Stimulated activated memory B cell treated with anti-CD40 and anti-IgM and Interleukin-4, amounts not matched to agents 10 μg/mL and 1 μg/mL and 100 μg/mL, for 72 hours (primary cell): ENCODE measurements around the gene CD74.
A peak's percentile ranks its signal among the peaks of the same experiment; 100 is the strongest.
"Not testable (repeated sequence)": the region's sequence is repeated elsewhere in the genome, so short reads cannot be mapped to it uniquely, and the experiment has no call there.

Experiments
- ATAC-seq: fragments of 150-1000 bp; cut with Tn5 transposase; 2 replicates; pipeline ENCODE4 v1.10.0; 2021
- H3K27ac Mint-ChIP-seq: one replicate; pipeline ENCODE4 v1.8.0; 2022; ENCODE audit warnings: mild to moderate bottlenecking, mixed read lengths
- H3K27me3 Mint-ChIP-seq: one replicate; pipeline ENCODE4 v1.8.0; 2022; ENCODE audit warnings: mixed read lengths
- H3K36me3 Mint-ChIP-seq: one replicate; pipeline ENCODE4 v1.8.0; 2022; ENCODE audit warnings: mixed read lengths
- H3K4me1 Mint-ChIP-seq: one replicate; pipeline ENCODE4 v1.8.0; 2022; ENCODE audit warnings: mixed read lengths
- H3K4me3 Mint-ChIP-seq: one replicate; pipeline ENCODE4 v1.8.0; 2022; ENCODE audit warnings: mild to moderate bottlenecking, moderate library complexity, mixed read lengths
- H3K9me3 Mint-ChIP-seq: one replicate; pipeline ENCODE4 v1.8.0; 2022; ENCODE audit warnings: mixed read lengths

CD74 gene

GRCh38 chr5:150412319-150413175 lies at the start of gene CD74:
Gene CD74 (minus strand): TSS chr5:150412910. CDS start chr5:150412749, 161 bp downstream.
- H3K36me3 Mint-ChIP-seq, result peaks cover 52% of the 10 kb centered on the region
- H3K9me3 Mint-ChIP-seq, result no peaks in the 10 kb centered on the region
- peak within 1 kb of the TSS; percentile 100 for H3K27ac Mint-ChIP-seq
- H3K4me3 Mint-ChIP-seq, result peak within 1 kb of the TSS; percentile 90
- peak; percentile 86 for ATAC-seq
- H3K27me3 Mint-ChIP-seq, result peaks cover 6% of the 10 kb centered on the region
- H3K4me1 Mint-ChIP-seq, result peaks cover 61% of the 10 kb centered on the region

- Mint-ChIP-seq H3K36me3 (no peaks in the 10 kb centered on the region), H3K4me3 (no peak overlapping the region), H3K4me1 (peaks cover 48% of the 10 kb centered on the region), H3K27me3 (no peaks in the 10 kb centered on the region), H3K27ac (peak overlapping the region; percentile 100), H3K9me3 (no peaks in the 10 kb centered on the region)
- ATAC-seq, result peak; percentile 88
These were observed 48.5 kb upstream of the CD74 start for GRCh38 chr5:150461231-150461630.

- H3K36me3 Mint-ChIP-seq, result no peaks in the 10 kb centered on the region
- ATAC-seq, result peak; percentile 2
These were observed 48.1 kb upstream of the CD74 start for GRCh38 chr5:150460781-150461180.

GRCh38 chr5:150458802-150459557 lies 46.3 kb upstream of the CD74 start:
- Mint-ChIP-seq H3K27ac (peak overlapping the region; percentile 100), H3K27me3 (no peaks in the 10 kb centered on the region), H3K9me3 (no peaks in the 10 kb centered on the region), H3K4me3 (peak overlapping the region; percentile 38), H3K36me3 (no peaks in the 10 kb centered on the region), H3K4me1 (peaks cover 48% of the 10 kb centered on the region)
- ATAC-seq, result peak; percentile 92

More at GRCh38 chr5:150460781-150461180, 48.1 kb upstream of the CD74 start:
- Mint-ChIP-seq H3K4me3 (no peak overlapping the region), H3K9me3 (no peaks in the 10 kb centered on the region), H3K27ac (peak overlapping the region; percentile 100), H3K4me1 (peaks cover 48% of the 10 kb centered on the region), H3K27me3 (no peaks in the 10 kb centered on the region)

GRCh38 chr5:150457562-150458240 lies 45.0 kb upstream of the CD74 start:
- Mint-ChIP-seq H3K9me3 (no peaks in the 10 kb centered on the region), H3K27me3 (no peaks in the 10 kb centered on the region), H3K4me1 (peaks cover 48% of the 10 kb centered on the region), H3K4me3 (peak overlapping the region; percentile 42), H3K27ac (peak overlapping the region; percentile 77), H3K36me3 (no peaks in the 10 kb centered on the region)
- ATAC-seq, result no peak

- Mint-ChIP-seq H3K27me3 (no peaks in the 10 kb centered on the region), H3K4me3 (peak overlapping the region; percentile 6), H3K4me1 (peaks cover 48% of the 10 kb centered on the region), H3K27ac (peak overlapping the region; percentile 77), H3K36me3 (no peaks in the 10 kb centered on the region), H3K9me3 (no peaks in the 10 kb centered on the region)
- no peak for ATAC-seq
These were observed 44.4 kb upstream of the CD74 start for GRCh38 chr5:150457121-150457520.

- H3K36me3 Mint-ChIP-seq, result no peaks in the 10 kb centered on the region
- no peak overlapping the region for H3K4me3 Mint-ChIP-seq
- H3K4me1 Mint-ChIP-seq, result peaks cover 25% of the 10 kb centered on the region
- ATAC-seq, result no peak
- no peak overlapping the region for H3K27ac Mint-ChIP-seq
- no peaks in the 10 kb centered on the region for H3K9me3 Mint-ChIP-seq
- no peaks in the 10 kb centered on the region for H3K27me3 Mint-ChIP-seq
These were observed 42.0 kb upstream of the CD74 start for GRCh38 chr5:150454492-150455229.

GRCh38 chr5:150454027-150454426 lies 41.3 kb upstream of the CD74 start:
- not testable (repeated sequence) for H3K9me3 Mint-ChIP-seq, H3K27me3 Mint-ChIP-seq, ATAC-seq, H3K27ac Mint-ChIP-seq, H3K36me3 Mint-ChIP-seq, H3K4me3 Mint-ChIP-seq
- peaks cover 19% of the 10 kb centered on the region for H3K4me1 Mint-ChIP-seq

- Mint-ChIP-seq H3K27me3 (no peaks in the 10 kb centered on the region), H3K4me3 (no peak overlapping the region), H3K4me1 (peaks cover 23% of the 10 kb centered on the region), H3K9me3 (no peaks in the 10 kb centered on the region), H3K27ac (no peak overlapping the region), H3K36me3 (peaks cover 16% of the 10 kb centered on the region)
- no peak for ATAC-seq
These were observed 40.2 kb upstream of the CD74 start for GRCh38 chr5:150452914-150453313.

GRCh38 chr5:150451594-150451993 lies 38.9 kb upstream of the CD74 start:
- no peaks in the 10 kb centered on the region for H3K27me3 Mint-ChIP-seq
- H3K4me3 Mint-ChIP-seq, result no peak overlapping the region

GRCh38 chr5:150449517-150450339 lies 37.0 kb upstream of the CD74 start, which contains the start of gene RPS14:
Gene RPS14 (minus strand): TSS chr5:150449739. CDS start chr5:150447733, 2,006 bp downstream.
- Mint-ChIP-seq H3K36me3 (peaks cover 45% of the 10 kb centered on the region), H3K4me1 (peaks cover 32% of the 10 kb centered on the region), H3K9me3 (no peaks in the 10 kb centered on the region), H3K4me3 (peak within 1 kb of the TSS; percentile 98), H3K27ac (peak within 1 kb of the TSS; percentile 98), H3K27me3 (no peaks in the 10 kb centered on the region)
- peak; percentile 97 for ATAC-seq

More at GRCh38 chr5:150451594-150451993, 38.9 kb upstream of the CD74 start:
- H3K9me3 Mint-ChIP-seq, result no peaks in the 10 kb centered on the region
- no peak overlapping the region for H3K27ac Mint-ChIP-seq
- no peak for ATAC-seq
- H3K4me1 Mint-ChIP-seq, result peaks cover 25% of the 10 kb centered on the region
- H3K36me3 Mint-ChIP-seq, result peaks cover 29% of the 10 kb centered on the region

- Mint-ChIP-seq H3K27me3 (no peaks in the 10 kb centered on the region), H3K36me3 (peaks cover 46% of the 10 kb centered on the region), H3K9me3 (no peaks in the 10 kb centered on the region), H3K4me3 (peak overlapping the region; percentile 98), H3K27ac (peak overlapping the region; percentile 98), H3K4me1 (peaks cover 32% of the 10 kb centered on the region)
- peak; percentile 60 for ATAC-seq
These were observed 36.3 kb upstream of the CD74 start for GRCh38 chr5:150448952-150449516.

GRCh38 chr5:150448334-150448733 lies 35.6 kb upstream of the CD74 start:
- Mint-ChIP-seq H3K27me3 (no peaks in the 10 kb centered on the region), H3K4me3 (peak overlapping the region; percentile 98), H3K4me1 (peaks cover 35% of the 10 kb centered on the region), H3K27ac (peak overlapping the region; percentile 98), H3K36me3 (peaks cover 53% of the 10 kb centered on the region), H3K9me3 (no peaks in the 10 kb centered on the region)
- no peak for ATAC-seq
